ENCODE data around the gene HPSE2. TPM values are rescaled to one million over a fixed set of nuclear protein-coding genes. Genes with fewer than 3 reads are reported as not detected.

HPSE2 gene
- total RNA-seq, 1 experiment from 2014 or later = 0.20 TPM

- Histone ChIP-seq H3K27me3 (ENCODE audit: insufficient read depth, low read length) (no peaks in the 10 kb centered on the region), H3K4me1 (ENCODE audit: insufficient read depth, low read length) (no peaks in the 10 kb centered on the region), H2BK5ac (ENCODE audit: insufficient read length, low read length) (no peak overlapping the region), H3K4ac (ENCODE audit: low read depth, low read length) (no peak overlapping the region), H3K9me3 (ENCODE audit: control insufficient read depth, low read depth, low read length) (no peaks in the 10 kb centered on the region), H3K23ac (ENCODE audit: insufficient read length, low read depth, low read length) (no peak overlapping the region), H2BK12ac (ENCODE audit: insufficient read length, low read depth, low read length) (no peak overlapping the region), H4K5ac (ENCODE audit: insufficient read length, low read depth, low read length) (no peak overlapping the region), H4K20me1 (ENCODE audit: control insufficient read depth, insufficient read depth, insufficient read length) (no peaks in the 10 kb centered on the region), H4K8ac (replicated peaks; ENCODE audit: insufficient read length, low read depth, low read length) (no peak overlapping the region), H2BK15ac (ENCODE audit: low read depth, low read length) (no peak overlapping the region), H3K79me2 (ENCODE audit: insufficient read depth, low read length) (no peaks in the 10 kb centered on the region), H3K56ac (ENCODE audit: insufficient read length, low read depth, low read length) (no peak overlapping the region), H4K91ac (ENCODE audit: insufficient read length, low read depth, low read length) (no peak overlapping the region), H3T11ph (ENCODE audit: low read length) (no peak overlapping the region), H2AFZ (ENCODE audit: low read length) (no peak overlapping the region), H2BK20ac (ENCODE audit: low read depth, low read length, poor library complexity, severe bottlenecking) (no peak overlapping the region), H3K23me2 (ENCODE audit: insufficient read length, low read depth, low read length, poor library complexity, severe bottlenecking) (no peaks in the 10 kb centered on the region), H2AK5ac (ENCODE audit: insufficient read length, low read length) (no peak overlapping the region), H3K79me1 (ENCODE audit: insufficient read depth, low read depth, low read length, poor library complexity, severe bottlenecking) (no peaks in the 10 kb centered on the region), H3K27ac (ENCODE audit: insufficient read length, low read depth, low read length) (no peak overlapping the region), H3K9ac (ENCODE audit: extremely low read depth, insufficient read length, low read length) (no peak overlapping the region), H3K4me2 (ENCODE audit: insufficient read depth, insufficient read length, low read length) (no peak overlapping the region), H3K18ac (ENCODE audit: insufficient read length, low read depth, low read length) (no peak overlapping the region), H2BK120ac (ENCODE audit: low read depth, low read length, poor library complexity, severe bottlenecking) (no peak overlapping the region), H3K14ac (ENCODE audit: insufficient read depth, low read length) (no peak overlapping the region)
- WGBS (ENCODE audit: extremely low coverage, insufficient read length, low lambda C conversion rate) = no CpG with 5 or more reads among the region's 2 CpGs
- Mint-ChIP-seq H3K9me3 (peaks cover under 1 to 2% of the 10 kb centered on the region in 2 experiments; a peak in 3 of 5 replicates), H3K27me3 (ENCODE audit: low read depth) (0 out of 2 replicates have a peak, but pooled peaks cover 1% of the 10 kb centered on the region), H3K27ac (no peak overlapping the region), H3K4me3 (no peak overlapping the region), H3K36me3 (ENCODE audit: insufficient read depth in 1 of 3, low read depth in 3 of 3) (peaks cover 0 to 4% (median 2%) of the 10 kb centered on the region in 3 experiments; a peak in 1 of 7 replicates), H3K4me1 (peaks cover 3 to 5% of the 10 kb centered on the region in 2 experiments; a peak in 3 of 4 replicates)
- DNase-seq = no peak
- TF ChIP-seq, protein P1, sequence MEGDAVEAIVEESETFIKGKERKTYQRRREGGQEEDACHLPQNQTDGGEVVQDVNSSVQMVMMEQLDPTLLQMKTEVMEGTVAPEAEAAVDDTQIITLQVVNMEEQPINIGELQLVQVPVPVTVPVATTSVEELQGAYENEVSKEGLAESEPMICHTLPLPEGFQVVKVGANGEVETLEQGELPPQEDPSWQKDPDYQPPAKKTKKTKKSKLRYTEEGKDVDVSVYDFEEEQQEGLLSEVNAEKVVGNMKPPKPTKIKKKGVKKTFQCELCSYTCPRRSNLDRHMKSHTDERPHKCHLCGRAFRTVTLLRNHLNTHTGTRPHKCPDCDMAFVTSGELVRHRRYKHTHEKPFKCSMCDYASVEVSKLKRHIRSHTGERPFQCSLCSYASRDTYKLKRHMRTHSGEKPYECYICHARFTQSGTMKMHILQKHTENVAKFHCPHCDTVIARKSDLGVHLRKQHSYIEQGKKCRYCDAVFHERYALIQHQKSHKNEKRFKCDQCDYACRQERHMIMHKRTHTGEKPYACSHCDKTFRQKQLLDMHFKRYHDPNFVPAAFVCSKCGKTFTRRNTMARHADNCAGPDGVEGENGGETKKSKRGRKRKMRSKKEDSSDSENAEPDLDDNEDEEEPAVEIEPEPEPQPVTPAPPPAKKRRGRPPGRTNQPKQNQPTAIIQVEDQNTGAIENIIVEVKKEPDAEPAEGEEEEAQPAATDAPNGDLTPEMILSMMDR (conservative IDR thresholded peaks at IDR 0.05) = no peak
Observed at GRCh38 chr10:98694014-98694413, 541.6 kb downstream of the HPSE2 start.
